HEK293 (cell line): ENCODE results near the gene CELSR3.

Experiments
- BCL11A ChIP-seq: fragments of 450-650 bp; formaldehyde crosslinking; IDR thresholded peaks from 2 replicates; pipeline ENCODE4 v1.5.1; 2016; ENCODE audit warnings: low read depth, missing biosample characterization, missing genetic modification characterization
- GLI2 ChIP-seq: fragments of 450-650 bp; formaldehyde crosslinking; IDR thresholded peaks from 2 replicates; pipeline ENCODE4; 2017; ENCODE audit warnings: missing biosample characterization, missing genetic modification characterization, low read depth, borderline replicate concordance
- GLI4 ChIP-seq: fragments of 450-650 bp; formaldehyde crosslinking; IDR thresholded peaks from 2 replicates; pipeline ENCODE4 v1.5.1; 2016; ENCODE audit warnings: missing biosample characterization, missing genetic modification characterization
- INSM2 ChIP-seq: fragments of 450-650 bp; formaldehyde crosslinking; IDR thresholded peaks from 2 replicates; pipeline ENCODE4 v1.5.1; 2016; ENCODE audit warnings: missing biosample characterization, missing genetic modification characterization
- KLF1 ChIP-seq: fragments of 450-650 bp; formaldehyde crosslinking; IDR thresholded peaks from 2 replicates; pipeline ENCODE4 v1.5.1; 2016; ENCODE audit warnings: missing biosample characterization, missing genetic modification characterization
- PBX3 ChIP-seq: sonication (generic); formaldehyde crosslinking; IDR thresholded peaks from 2 replicates; pipeline ENCODE4 v1.8.1; 2022; ENCODE audit warnings: mild to moderate bottlenecking, moderate library complexity, missing genetic modification reagents
- PRDM6 ChIP-seq: fragments of 450-650 bp; formaldehyde crosslinking; IDR thresholded peaks from 2 replicates; pipeline ENCODE4 v1.5.1; 2017; ENCODE audit warnings: missing biosample characterization, missing genetic modification characterization
- RBAK ChIP-seq: fragments of 450-650 bp; formaldehyde crosslinking; IDR thresholded peaks from 2 replicates; pipeline ENCODE4 v1.5.1; 2016; ENCODE audit warnings: missing biosample characterization, missing genetic modification characterization
- SALL2 ChIP-seq: fragments of 450-650 bp; formaldehyde crosslinking; IDR thresholded peaks from 2 replicates; pipeline ENCODE4 v1.5.0; 2017; ENCODE audit warnings: missing biosample characterization, mild to moderate bottlenecking, missing genetic modification characterization, borderline replicate concordance
- SCRT1 ChIP-seq: fragments of 450-650 bp; formaldehyde crosslinking; IDR thresholded peaks from 2 replicates; pipeline ENCODE4 v1.5.1; 2016; ENCODE audit warnings: missing biosample characterization, missing genetic modification characterization, borderline replicate concordance
- ZBTB11 ChIP-seq: fragments of 450-650 bp; formaldehyde crosslinking; conservative IDR thresholded peaks from 2 replicates; pipeline ENCODE4 v1.5.1; 2016; ENCODE audit warnings: low read depth, missing biosample characterization, missing genetic modification characterization
- ZFP69B ChIP-seq: fragments of 450-650 bp; formaldehyde crosslinking; IDR thresholded peaks from 2 replicates; pipeline ENCODE4 v1.5.1; 2016; ENCODE audit warnings: missing biosample characterization, missing genetic modification characterization
- ZNF132 ChIP-seq: fragments of 450-650 bp; formaldehyde crosslinking; IDR thresholded peaks from 2 replicates; pipeline ENCODE4 v1.5.1; 2017; ENCODE audit warnings: missing biosample characterization, missing genetic modification characterization, borderline replicate concordance
- ZNF140 ChIP-seq: fragments of 450-650 bp; formaldehyde crosslinking; IDR thresholded peaks from 2 replicates; pipeline ENCODE4 v1.5.1; 2016; ENCODE audit warnings: missing biosample characterization, missing genetic modification characterization
- ZNF211 ChIP-seq: fragments of 450-650 bp; formaldehyde crosslinking; IDR thresholded peaks from 2 replicates; pipeline ENCODE4 v1.5.1; 2016; ENCODE audit warnings: low read depth, missing biosample characterization, missing genetic modification characterization
- ZNF280C ChIP-seq: fragments of 450-650 bp; formaldehyde crosslinking; IDR thresholded peaks from 2 replicates; pipeline ENCODE4 v1.5.1; 2016; ENCODE audit warnings: missing biosample characterization, missing genetic modification characterization
- ZNF311 ChIP-seq: fragments of 450-650 bp; formaldehyde crosslinking; IDR thresholded peaks from 2 replicates; pipeline ENCODE4 v1.5.1; 2017; ENCODE audit warnings: missing biosample characterization, missing genetic modification characterization, borderline replicate concordance
- ZNF324 ChIP-seq: fragments of 450-650 bp; formaldehyde crosslinking; IDR thresholded peaks from 2 replicates; pipeline ENCODE4 v1.5.1; 2016; ENCODE audit warnings: missing biosample characterization, missing genetic modification characterization
- ZNF398 ChIP-seq: fragments of 450-650 bp; formaldehyde crosslinking; IDR thresholded peaks from 2 replicates; pipeline ENCODE4 v1.5.1; 2017; ENCODE audit warnings: missing biosample characterization, missing genetic modification characterization
- ZNF513 ChIP-seq: fragments of 450-650 bp; IDR thresholded peaks from 2 replicates; pipeline ENCODE4 v1.5.1; 2018; ENCODE audit warnings: missing biosample characterization, missing genetic modification characterization
- ZNF555 ChIP-seq: fragments of 450-650 bp; formaldehyde crosslinking; conservative IDR thresholded peaks from 2 replicates; pipeline ENCODE4 v1.5.1; 2017; ENCODE audit warnings: missing biosample characterization, mild to moderate bottlenecking, missing genetic modification characterization, inconsistent platforms
- ZNF610 ChIP-seq: fragments of 450-650 bp; formaldehyde crosslinking; IDR thresholded peaks from 2 replicates; pipeline ENCODE4 v1.5.1; 2016; ENCODE audit warnings: missing biosample characterization, missing genetic modification characterization, borderline replicate concordance
- ZNF621 ChIP-seq: fragments of 450-650 bp; formaldehyde crosslinking; IDR thresholded peaks from 2 replicates; pipeline ENCODE4 v1.5.1; 2017; ENCODE audit warnings: missing biosample characterization, missing genetic modification characterization
- ZNF670 ChIP-seq: fragments of 450-650 bp; formaldehyde crosslinking; IDR thresholded peaks from 2 replicates; pipeline ENCODE4 v1.5.1; 2016; ENCODE audit warnings: missing biosample characterization, missing genetic modification characterization, low read depth
- ZXDB ChIP-seq: fragments of 450-650 bp; formaldehyde crosslinking; IDR thresholded peaks from 2 replicates; pipeline ENCODE4 v1.5.1; 2016; ENCODE audit warnings: missing biosample characterization, missing genetic modification characterization

CELSR3 gene

GRCh38 chr3:48635222-48636021, 27.3 kb downstream of the CELSR3 start, which contains the start of gene SLC26A6 (continued):
- TF ChIP-seq INSM2 (tag by site-specific recombination) (no peak), ZNF513 (tag by site-specific recombination) (no peak), ZNF311 (tag by site-specific recombination) (no peak), SALL2 (tag by site-specific recombination) (no peak), ZBTB11 (peak; percentile 55; the same call in 1 of the 2 replicates), KLF1 (tag by site-specific recombination) (0 out of 2 replicates have a peak, but pooled peaks have one; percentile 8), BCL11A (tag by site-specific recombination) (peak; percentile 96), PRDM6 (tag by site-specific recombination) (no peak), ZNF324 (no peak), ZNF280C (tag by site-specific recombination) (no peak), ZNF398 (tag by site-specific recombination) (no peak), SCRT1 (tag by site-specific recombination) (no peak), ZNF211 (no peak), ZNF670 (tag by site-specific recombination) (no peak), GLI2 (tag by site-specific recombination) (no peak), ZNF610 (tag by site-specific recombination) (no peak), ZFP69B (tag by site-specific recombination) (peak; percentile 77), RBAK (tag by site-specific recombination) (no peak), ZNF132 (tag by site-specific recombination) (no peak), ZXDB (tag by site-specific recombination) (peak; percentile 26; the same call in 1 of the 2 replicates), PBX3 (CRISPR knock-in tag) (no peak; the same call in 1 of the 2 replicates), GLI4 (tag by site-specific recombination) (no peak), ZNF555 (tag by site-specific recombination) (no peak), ZNF621 (tag by site-specific recombination) (no peak), ZNF140 (tag by site-specific recombination) (no peak)
